GM19324 (cell line): ENCODE data around the gene KIAA1328.
"Not testable (repeated sequence)": the region's sequence is repeated elsewhere in the genome, so short reads cannot be mapped to it uniquely, and the experiment has no call there.

Experiments
- ATAC-seq: cut with Tn5 transposase; IDR thresholded peaks from one replicate; pipeline ENCODE4 v1.9.1; 2021; ENCODE audit warnings: mild to moderate bottlenecking, moderate library complexity; ENCODE audit not compliant: unreplicated experiment, low FRiP score

The KIAA1328 gene

DNA sequence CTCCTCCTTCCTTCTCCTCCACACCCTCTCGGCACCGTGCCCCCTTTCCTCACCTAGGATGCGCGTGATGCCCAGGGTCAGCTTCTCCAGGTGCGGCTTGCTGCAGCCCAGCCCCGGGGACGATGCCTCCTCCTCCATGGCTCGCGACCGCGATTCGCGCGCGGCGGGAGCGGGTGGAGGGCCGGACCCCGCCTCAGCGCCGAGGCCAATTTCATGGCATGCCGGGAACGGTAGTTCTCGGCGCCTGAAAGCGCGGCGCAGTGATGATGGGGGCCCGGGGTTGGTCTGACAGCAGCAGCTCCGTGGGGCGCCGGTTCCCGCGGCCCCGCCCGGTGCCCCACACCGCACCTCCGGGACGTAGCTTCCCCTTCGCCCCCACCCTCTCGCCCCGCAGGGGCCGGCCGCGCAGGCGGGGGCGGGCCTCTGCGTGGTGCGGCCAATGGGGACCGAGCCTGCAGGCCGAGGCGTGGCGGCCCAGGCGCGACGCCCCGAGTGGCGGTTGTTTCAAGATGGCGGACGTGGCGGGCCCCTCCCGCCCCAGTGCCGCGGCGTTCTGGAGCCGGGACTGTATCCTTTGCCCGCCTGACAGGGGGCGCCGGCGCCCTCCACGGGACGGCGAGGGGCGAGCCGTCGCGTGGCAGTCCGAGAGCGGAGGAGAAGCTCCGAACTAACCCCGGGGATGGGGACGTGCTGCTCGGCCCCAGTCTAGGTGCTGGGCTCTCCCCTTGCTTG, at the start of gene KIAA1328, which contains the start of gene TPGS2:
KIAA1328 (plus strand) TSS at position 498 of the 732 bp plus-strand sequence; CDS start at position 510, 12 bp downstream.
TPGS2 (minus strand) TSS at position 373 of the 732 bp plus-strand sequence; CDS start at position 138, 235 bp downstream.
- ATAC-seq: peak; percentile 96

DNA sequence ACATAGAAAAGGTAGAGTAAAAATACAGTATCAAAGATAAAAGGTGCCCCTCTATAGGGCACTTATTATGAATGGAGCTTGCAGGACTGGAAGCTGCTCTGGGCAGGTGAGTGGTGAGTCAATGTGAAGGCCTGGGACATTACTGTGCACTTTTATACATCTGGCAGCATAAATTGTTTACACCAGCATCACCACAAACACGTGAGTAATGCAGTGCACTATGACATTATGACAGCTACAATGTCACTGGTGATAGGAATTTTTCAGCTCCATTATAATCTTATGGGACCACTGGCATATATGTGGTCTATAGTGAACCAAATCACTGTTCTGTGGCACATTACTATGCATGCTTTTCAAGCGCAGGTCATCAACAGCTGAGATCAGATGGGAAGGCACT, 48.2 kb upstream of the KIAA1328 start:
- no peak for ATAC-seq

DNA sequence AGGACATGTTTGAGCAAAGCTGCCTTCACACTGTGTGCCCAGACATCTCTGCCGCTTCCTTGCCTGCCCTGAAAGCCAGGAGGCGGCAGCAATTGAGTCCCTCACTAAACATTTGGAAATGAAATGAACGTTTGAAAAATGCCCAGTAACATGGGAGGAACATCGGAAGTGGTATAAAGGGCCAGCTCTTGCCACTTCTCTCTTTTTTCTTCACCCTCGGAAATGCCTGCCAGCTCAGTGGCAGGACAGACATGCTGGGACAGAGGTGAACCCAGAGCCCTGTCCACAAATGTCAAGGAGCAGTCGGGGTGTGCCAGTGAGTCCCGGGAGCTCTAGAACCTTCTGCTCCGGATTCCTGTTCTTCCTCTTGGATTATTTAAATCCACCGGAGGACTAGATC, 46.2 kb upstream of the KIAA1328 start:
- no peak for ATAC-seq

DNA sequence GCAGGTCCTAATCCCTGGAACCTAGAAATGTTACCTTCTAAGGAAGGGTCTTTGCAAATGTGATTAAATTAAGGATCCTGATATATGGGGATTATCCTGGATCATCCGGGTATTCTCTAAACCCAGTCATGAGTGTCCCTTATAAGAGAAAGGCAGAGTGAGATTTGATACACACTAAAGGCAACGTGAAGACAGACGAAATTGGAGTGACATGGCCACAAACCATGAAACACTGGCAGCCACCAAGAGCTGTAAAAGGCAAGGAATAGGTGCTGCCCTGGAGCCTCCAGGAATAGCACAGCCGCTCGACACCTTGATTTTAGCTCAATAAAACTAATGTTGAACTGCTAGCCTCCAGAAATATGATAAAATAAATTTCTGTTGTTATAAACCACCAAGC, 45.1 kb upstream of the KIAA1328 start:
- ATAC-seq: no peak

DNA sequence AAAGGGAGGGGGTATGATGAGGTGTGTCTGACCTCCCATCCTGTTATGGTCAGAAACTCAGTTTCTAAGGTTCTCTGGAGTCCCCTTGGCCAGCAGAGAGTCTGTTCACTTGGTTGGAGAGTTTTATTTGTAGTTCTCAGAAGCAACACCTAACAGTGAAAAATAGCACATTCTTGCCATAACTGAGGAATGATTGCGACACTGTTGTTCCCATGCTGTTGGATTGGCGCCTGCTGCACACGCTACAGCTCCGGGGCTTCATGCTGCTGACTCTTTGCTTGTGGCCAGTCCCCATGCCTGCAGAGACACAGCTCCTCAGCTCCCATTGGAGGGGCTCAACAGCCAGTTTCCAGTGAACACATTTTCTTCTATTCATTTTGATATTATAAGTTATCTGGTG, 42.2 kb upstream of the KIAA1328 start:
- ATAC-seq: no peak

DNA sequence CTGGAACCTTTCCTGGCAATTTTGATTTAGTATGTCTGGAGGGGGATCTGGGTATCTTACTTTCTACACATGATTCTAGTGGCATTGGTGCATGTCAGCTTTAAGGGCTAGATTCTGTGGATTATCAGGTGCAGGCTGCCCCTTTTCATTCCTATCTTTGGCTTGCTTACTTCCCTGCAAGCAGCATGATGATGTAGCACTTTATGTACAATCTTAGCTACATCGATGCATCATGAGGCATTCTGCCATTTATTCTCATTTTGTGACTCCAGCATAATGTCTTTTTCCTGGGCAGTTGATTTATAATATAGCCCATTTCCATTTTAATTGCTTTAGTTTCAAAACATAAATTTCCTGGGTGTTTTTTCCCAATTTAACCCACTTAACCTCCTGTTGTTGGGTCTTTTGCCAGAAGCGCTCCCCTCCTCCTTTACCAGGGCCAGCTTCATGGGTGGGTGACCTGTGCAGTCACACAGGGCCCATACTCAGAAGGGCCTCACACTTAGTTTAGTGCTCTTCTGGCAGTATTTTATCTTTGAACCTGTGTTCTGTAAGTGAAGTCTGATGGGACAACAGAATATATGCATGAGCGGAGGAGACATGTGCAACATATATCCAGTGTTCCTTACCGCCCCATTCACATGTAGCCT, 36.2 kb upstream of the KIAA1328 start:
- ATAC-seq: no peak

DNA sequence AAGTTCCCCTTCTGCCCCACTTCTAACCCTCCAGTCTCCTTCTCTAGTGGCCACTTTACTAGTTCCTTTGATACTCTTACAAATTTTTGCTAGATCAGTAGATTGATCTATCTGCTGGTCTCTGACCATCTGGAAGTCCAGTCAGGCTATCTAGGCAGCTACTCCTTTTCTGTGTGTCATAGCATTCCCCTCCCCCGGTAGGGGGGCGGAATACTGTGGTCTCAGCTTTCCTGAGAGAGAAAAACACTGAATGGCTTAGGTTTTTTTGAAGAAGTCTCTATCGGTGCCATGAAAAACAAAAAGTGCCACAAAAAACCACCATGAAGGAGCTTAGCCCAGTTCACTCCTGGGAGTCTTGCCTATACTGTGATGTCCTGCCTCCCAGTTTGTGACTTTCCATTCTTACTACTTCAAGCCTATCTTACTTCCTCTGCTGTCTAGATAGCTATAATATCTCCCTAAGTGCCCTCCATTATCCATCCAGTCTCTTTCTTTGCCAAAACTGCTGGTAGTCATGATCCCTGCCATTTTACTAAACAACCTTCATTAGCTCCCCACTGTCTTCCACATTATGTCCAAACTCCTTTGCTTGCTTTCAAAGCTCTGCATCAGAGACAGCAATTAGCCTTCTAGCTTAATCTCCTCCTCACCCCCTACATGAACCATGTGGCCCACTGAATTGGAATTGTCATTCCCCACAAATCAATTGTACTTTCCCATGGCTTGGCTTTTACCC, 30.0 kb upstream of the KIAA1328 start:
- no peak for ATAC-seq

DNA sequence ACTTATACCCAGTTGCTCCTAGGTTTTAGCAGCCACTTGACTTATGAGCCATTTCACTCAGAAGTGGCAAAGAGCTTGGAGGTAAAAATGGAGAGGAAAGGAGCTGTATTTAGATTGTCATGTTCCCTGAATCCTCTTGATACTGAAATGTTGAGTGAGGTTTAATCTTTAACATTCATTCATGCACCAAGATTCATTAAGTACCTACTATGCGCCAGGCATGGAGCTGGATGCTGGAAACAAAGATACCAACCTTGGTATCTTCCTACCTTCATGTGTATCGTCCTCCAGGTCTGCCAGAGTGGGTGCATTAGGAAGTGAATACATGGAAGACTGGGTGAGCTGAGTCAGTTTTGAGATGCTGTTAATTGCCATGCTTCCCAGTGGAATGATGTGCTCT, 23.8 kb upstream of the KIAA1328 start:
- no peak for ATAC-seq

DNA sequence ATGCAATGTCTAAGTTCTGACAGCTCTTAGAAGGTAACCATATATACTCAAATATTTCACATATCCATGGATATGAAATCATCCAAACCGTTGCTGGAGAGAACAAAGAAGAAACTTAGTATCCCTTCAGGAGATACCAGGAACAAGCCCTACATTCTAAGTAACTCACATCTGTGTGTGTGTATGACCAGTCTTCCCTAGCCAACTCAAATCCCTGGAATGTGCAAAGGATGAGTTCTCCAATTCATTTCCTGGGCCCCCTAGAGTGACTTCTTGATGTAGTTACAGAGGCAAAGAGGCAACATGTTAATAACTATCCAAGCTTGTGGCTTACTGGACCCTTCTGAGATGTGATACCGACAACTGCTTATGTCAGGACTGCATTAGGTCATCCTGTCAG, 20.2 kb upstream of the KIAA1328 start:
- no peak for ATAC-seq

DNA sequence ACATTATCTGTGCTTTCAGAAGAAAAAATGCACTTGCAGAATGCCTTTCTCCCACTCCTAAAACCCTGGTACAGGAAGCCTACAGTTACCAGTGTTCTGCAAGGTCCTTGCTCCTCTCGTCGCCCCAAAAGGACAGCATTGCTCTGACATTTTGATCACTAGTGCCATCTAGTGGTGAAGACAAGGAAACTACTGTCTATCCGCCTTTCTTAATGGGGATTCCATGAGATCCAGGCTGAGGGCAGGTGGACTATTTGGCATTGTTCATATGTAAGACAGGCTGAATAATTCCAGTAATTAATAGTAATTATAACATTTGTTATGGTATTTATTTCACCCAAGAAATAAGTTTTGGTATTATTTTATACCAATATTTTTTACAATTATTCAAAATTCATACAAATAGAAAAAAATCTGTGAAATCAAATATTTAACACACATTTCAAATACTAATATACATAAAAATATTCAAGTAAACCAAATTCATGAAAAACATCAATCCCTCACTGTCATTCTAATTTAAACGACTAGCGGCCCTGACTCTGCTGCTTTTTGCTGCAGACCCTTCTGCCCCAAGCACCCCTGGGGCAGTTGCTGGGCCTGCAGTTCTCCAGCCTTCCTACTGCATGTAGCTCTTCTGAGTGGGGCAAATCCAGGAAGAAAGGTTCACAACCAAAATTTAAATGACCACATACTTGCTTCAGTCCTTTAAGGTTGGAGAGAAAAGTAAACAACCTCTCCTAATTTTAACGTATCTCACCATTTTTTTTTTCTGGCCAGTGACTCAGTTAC, 19.1 kb upstream of the KIAA1328 start:
- peak; percentile 81 for ATAC-seq

DNA sequence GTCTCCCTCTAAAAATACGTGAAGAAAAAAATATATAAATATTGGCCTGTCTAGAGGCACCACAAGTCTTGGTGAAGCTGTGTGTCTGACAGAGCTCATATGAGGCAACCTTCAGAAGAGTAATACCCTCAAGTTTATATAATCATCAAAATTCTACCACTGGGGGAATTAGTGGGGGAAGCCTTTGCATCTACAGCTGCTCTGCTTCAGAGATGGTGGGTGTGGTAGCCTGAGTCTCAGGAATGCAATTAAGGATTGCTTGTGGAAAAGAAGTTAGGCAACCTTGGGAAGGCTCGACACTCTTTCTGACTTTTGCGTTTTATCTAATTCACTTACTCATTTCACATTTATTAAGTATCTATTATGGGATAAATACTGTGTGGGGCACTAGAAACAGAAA, 17.5 kb upstream of the KIAA1328 start:
- ATAC-seq: no peak

DNA sequence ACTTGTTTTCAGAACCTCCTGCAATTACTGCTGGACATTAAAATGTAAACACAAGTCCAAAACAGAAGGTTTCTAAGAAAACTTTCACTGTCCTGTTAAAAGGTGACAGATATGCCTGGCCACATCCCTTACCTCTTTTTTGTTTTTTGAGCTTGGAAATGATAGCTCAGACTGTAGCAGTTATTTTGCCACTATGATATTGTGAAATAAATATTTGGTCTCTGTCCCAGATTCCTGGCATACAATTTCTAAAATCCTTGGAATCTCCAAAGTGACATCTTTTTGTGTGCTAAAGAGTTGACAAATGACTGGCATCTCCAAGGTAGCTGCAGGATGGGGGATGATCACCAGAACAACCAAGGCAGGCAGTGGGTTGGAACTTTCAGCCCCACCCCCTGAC, 17.0 kb upstream of the KIAA1328 start:
- ATAC-seq: no peak

GRCh38 chr18:36812678-36813077, 16.2 kb upstream of the KIAA1328 start:
- ATAC-seq: no peak

GRCh38 chr18:36813101-36813775, 15.7 kb upstream of the KIAA1328 start:
- ATAC-seq: no peak

DNA sequence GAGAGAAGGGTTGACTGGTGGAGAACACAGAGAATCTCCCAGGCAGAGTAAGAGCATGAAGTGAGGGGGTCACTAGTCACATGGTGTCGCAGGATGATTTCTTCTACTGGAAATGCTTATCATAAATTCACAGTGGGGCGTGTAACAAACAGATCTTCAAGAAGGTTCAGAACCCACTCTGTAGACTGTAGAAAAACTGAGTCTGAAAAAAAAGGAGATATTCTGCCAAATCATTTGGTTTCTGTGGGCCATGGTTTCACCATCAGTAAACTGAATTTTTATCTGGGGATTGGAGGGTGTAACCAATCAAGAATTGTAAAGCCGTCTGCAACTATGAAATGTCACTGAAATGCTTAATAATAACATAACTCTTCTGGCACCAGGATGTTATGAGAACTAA, 15.1 kb upstream of the KIAA1328 start:
- ATAC-seq: no peak

DNA sequence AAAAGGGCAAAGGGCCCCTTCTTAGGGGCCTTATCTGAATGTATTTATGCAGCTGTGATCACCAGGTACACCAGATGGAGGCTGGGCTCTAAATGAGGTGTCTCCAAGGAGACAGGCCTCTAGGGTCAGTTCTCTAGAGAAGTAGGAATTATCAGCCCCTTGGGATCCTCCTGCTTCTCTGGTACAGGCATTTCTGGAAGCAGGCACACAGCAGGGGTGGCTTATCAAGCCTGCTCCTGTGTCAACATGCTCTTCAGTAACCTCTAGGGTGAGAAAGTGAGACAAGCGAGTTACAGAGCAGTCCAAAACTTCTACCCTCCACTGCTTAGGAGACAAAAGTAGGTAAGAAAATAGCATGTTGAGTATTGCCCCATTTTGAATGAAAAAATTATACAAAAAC, 13.9 kb upstream of the KIAA1328 start:
- no peak for ATAC-seq

DNA sequence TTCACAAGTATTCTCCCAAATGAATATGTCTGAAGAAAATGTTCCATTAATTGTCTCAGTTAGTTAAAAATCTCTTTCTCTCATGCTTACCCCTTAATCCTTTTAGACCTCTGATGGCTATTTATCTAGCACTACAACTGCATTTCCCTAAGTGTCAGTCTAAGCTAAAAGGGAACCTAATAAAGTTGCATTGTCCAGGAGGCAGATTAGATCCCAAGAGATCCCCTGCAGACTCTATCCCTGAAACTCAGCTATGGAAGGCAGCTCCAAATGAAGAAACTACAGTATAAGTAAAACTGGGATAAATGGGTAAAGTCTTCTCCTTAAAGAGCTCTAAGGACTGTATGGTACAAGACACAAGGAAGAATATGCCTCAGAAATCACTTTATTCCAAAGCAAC, 12.8 kb upstream of the KIAA1328 start:
- not testable (repeated sequence) for ATAC-seq

- ATAC-seq: no peak
Measured at GRCh38 chr18:36817039-36817438, 11.9 kb upstream of the KIAA1328 start.

- ATAC-seq: no peak
Measured at GRCh38 chr18:36818652-36819051, 10.3 kb upstream of the KIAA1328 start.

GRCh38 chr18:36819621-36820020, 9.3 kb upstream of the KIAA1328 start:
- no peak for ATAC-seq
